Left renal pelvis (tissue), 4 donors: Measurements from ENCODE around the gene BCAR1. TPM values are rescaled to one million over a fixed set of nuclear protein-coding genes. Genes with fewer than 3 reads are reported as not detected.
"Not testable (repeated sequence)": the region's sequence is repeated elsewhere in the genome, so short reads cannot be mapped to it uniquely, and the experiment has no call there.

Experiments
- DNase-seq, 4 donors: peaks; one replicate each; pipeline ENCODE4 v3.0.0-alpha.2; 2013; ENCODE audit warnings: low read depth in 4 of 4, low spot score in 3 of 4
- polyA plus RNA-seq, 4 donors: library from polyadenylated mRNA; unstranded; fragments of 120-200 nt; gene quantifications; one replicate each; pipeline ENCODE4 v1.2.1, GENCODE V29; 2013; ENCODE audit not compliant: insufficient read length in 4 of 4

The BCAR1 gene
- polyA plus RNA-seq, 4 donors: 36.2 to 66.0 (median 43.8) TPM

DNA sequence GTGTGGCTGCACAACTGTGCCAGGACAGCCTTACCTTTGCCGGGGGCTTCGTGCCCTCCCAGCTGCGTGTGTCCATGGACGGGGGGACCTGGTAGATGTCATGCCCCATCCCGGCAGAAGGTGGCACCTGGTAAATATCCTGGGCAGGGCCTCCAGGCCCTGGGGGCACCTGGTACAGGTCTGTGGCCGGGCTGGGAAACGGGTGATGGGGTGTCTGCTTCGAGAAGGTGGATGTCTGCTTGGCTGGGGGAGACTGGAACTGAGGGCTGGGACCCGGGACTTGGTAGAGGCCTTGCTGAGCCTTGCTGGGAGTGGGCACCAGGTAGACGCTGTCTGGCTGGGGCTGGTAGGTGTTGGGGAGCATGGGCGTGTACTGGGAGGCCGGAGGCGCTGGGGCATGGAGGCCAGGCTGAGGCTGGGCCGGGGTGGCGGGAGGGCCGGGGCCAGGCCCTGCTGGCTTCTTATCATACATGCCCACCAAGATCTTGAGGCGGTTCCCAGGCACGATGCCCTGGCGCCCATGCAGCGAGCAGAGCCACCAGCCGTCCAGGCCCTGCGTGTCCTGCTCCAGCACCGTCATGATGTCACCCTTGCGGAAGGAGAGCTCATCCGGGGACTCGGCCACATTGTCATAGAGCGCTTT lies 8.9 kb downstream of the BCAR1 start:
- DNase-seq: not testable (repeated sequence)

DNA sequence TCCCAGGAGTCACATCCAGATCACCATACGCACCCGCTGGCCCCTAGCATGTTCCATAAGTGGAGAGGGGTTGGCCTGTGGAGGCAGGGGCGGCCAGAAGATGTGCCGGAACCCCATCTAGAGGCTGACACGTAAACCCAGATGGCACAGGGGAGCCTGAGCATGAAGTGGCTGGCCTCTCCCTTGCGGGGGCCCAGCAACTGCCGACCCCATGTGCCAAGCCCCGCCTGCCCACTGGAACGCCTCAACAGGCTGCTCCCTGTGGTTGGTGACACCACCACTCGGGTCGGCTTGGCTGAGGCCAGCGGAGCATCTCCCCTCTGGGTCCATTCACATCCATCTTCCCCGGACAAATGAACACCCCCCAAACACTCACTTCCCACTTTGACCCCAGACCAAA lies 9.5 kb downstream of the BCAR1 start:
- DNase-seq: no peak

DNA sequence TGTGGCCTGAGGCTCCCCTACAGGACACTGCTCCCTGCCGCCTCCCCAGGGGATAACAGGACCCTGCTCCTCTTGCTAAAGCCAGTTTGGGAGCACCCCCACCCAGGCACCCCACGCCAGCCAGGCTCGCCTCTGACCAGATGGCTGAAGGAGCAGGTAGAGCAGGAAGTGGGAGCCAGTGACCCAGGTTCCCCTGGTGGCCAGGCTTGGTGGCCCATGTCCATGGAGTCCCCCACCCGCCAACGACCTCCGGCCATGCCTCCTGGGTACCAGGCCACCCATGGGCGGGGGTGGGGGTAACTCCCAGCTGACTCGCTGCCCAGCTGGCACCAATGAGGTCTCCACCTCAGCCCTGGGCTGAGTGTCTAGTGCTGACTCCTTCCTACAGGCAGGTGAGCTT lies 10.0 kb downstream of the BCAR1 start:
- DNase-seq: no peak

- not testable (repeated sequence) for DNase-seq
Measured at GRCh38 chr16:75240633-75241032, 10.8 kb downstream of the BCAR1 start.

- no peak for DNase-seq
Measured at GRCh38 chr16:75239542-75240122, 11.8 kb downstream of the BCAR1 start.

GRCh38 chr16:75238853-75239541 lies 12.4 kb downstream of the BCAR1 start:
- no peak for DNase-seq

DNA sequence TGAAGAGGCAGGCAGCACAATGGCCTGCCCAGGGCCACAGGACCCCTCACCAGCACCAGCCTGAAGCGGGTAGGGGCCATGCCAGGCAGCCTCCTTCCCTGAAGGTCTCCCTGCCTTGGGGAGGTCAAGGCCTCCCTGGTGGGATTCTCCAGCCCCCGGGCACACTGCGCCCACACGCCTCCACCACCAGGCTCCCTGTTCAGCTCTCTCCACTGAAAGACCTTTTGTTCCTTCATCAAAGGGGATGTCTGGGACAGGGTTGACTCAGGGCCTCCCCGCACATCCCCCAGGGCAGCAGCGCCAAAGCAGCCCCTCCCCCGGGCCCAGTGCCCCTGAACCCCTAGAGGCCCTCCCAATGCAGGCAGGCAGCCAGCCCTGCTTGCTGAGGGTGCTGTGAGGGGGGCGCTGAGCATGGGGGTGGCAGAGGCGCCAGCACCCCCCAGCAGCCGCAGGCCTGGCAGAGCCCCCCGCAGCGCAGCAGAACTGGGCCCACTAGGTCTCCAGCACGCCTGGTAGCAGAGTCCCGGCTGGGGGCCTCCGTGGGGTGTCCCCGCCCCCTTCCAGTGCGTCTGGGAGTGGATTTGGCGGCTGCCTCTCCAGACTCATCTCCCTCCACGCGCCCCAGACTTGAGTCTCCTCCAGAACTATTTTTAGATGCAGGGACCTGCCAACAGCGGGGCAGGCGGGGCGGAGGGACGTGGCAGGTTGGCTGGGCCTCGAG lies 13.1 kb downstream of the BCAR1 start:
- no peak for DNase-seq

DNA sequence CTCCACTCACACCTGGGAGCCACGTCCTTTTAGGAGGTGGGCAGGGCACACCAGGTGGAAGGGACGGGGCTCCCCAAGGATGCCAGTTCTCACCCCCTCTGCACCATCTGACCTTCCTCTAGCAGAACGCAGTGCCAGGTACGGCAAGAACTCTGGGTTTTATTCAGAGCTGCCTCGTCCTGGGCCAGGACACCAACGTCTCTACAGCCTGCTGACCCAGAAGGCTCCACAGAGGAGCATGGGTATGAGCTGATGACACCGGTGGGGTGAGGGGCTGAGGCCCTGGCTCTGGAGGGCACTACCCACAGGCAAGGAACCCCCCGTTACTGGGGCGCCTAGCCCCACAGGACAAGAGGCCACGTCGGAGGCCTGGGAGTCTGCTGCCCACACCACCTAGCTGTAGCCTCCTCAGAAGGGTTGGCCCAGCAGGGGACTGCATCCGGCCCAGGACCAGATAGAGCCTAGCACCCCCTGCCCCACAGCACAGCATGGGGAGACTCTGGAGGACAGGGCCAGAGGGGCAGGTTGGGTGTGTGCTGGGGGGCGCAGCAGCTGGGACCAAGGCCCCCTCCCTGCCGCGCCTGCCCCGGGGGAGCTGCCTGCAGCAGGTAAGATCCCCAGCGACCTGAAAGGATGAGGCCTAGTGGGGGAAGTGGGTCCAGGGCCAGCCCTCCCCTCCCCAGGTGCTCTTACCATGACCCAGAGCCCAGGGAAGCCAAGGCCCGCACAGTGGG lies 13.9 kb downstream of the BCAR1 start:
- DNase-seq: no peak

DNA sequence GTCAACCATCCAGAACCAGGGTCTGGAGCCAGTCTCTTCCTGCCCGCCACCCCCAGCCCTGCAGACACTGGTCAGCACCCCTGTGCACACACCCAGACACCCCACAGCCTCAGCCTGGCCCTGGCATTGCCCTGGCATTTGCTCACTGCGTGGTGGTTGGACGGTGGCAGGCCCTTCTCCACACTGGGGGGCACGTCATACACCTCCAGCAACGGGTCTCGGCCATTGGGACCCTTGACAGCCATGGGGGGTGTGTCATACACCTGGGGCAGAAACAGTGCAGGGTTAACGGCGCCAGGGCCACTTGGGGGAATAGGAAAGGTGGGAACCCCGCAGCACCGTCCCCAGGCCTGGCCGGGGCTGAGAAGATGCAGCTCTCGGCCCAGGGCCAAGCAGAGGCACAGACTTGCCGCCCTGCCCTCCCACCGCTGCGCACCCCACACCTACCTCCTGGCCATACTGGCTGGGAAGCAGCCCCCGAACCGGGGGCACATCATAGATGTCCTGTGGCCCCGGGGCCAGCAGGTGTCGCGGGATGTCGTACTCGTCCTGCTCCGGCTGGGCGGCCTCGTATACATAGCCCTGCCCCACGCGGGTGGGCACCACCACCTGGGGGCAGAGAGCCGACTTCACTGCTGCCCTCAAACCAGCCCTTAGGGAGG lies 14.6 kb downstream of the BCAR1 start:
- DNase-seq: no peak

DNA sequence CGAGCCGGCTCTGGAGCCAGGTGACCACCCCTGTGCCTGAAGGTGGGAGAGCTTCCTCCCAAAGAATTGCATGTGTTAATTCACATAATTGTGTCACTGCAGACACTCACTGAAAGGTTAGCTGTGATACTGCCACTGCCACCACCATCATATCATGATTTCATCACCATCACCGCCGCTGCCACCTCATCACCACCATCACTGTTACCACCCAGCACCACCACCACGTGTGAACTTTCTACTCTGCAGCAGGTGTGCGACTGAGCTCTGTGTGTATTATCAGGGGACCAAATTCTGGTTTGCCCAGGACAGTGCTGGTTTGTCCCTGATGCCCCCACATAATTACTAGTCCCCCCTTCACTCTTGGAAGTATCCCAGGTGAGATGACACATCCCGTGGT lies 15.2 kb downstream of the BCAR1 start:
- no peak for DNase-seq

GRCh38 chr16:75235721-75236193 lies 15.7 kb downstream of the BCAR1 start:
- no peak for DNase-seq

GRCh38 chr16:75234856-75235696 lies 16.3 kb downstream of the BCAR1 start:
- DNase-seq: no peak

- no peak for DNase-seq
Measured at GRCh38 chr16:75233611-75233938, 17.8 kb downstream of the BCAR1 start.

- DNase-seq: no peak
Measured at GRCh38 chr16:75231570-75231969, 19.9 kb downstream of the BCAR1 start.

DNA sequence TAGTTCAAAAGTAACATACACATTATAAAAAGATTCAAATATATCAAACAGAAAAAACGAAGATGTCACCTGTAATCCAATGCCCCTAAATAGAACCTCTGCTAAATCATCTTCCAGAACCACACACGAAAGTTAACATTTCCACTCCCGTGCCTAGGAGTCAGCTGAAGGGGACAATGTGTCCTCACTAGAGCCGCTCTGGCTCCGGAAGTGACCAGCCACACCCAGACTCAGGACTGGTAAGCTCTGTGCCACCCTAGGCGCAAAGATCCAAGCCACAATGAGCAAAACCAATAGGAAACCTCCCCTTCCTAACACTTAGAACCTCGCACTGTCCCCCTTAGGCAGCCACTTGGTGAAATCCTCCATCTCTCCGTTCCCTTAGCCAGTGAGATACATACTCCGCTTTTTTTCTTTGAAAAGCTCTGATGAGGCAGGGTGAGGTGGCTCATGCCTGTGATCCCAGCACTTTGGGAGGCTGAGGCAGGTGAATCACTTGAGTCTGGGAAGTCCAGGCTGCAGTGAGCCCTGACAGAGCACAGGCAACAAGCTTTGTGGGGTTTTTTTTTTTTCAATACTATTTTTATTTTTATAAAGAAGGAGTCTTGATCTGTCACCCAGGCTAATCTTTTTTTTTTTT lies 20.8 kb downstream of the BCAR1 start:
- no peak for DNase-seq

- no peak for DNase-seq
Measured at GRCh38 chr16:75229172-75230031, 22.0 kb downstream of the BCAR1 start.

DNA sequence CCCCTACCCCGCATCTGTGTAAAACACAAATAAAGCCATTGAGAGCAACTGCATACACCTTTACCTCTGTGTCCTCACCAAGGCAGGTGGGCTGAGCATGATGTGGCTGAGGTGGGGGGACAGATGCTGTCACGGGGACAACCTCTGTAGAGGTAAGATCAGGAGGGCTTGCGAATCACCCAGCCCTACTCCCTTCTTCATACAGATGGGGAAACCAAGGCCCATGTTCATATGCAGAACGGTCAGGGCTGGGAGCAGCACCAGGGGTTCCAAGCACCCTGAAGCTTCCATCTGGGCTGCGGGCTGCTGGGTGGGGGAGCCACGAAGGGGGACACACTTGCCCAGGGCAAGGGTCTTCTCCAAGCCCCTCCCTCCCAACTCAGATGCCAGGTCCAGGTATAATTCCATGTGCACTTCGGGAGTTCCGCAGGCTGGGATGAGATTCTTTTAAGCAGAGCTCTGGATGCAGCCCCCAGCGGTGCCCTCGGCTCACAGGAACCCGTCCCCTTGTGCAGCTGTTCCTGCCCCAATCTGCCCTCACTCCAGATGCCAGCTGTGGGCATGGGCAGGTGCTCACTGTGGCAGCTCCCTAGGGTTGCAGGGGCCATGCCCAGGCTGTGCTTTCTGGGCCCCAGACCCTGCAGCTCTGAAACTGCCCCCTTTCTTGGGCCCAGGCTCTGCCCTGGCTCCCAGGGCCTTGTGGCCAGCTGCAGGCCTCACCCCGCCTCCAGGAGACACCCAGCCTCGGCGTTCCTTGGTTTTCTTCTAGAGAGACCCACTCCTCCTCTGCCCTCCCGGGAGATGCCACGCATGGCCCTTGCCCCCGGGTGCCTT lies 23.1 kb downstream of the BCAR1 start:
- no peak for DNase-seq
